K562 (cell line): Measurements from ENCODE around the gene SGPP2. TPM values are rescaled to one million over a fixed set of nuclear protein-coding genes. Genes with fewer than 3 reads are reported as not detected.

Experiments used
- ATAC-seq: fragments of 200-7000 bp; cut with Tn5 transposase; 3 replicates; pipeline ENCODE4 v1.9.1; 2020; ENCODE audit warnings: moderate library complexity
- BruUV-seq: library from RNA; stranded (reverse); fragments of 400-500 nt; replicated peaks from 2 replicates; lab custom pipeline; 2021; lab: Mats Ljungman, UMichigan
- CTCF ChIA-PET: fragments of 300-600 bp; formaldehyde crosslinking; extraction: SDS; loops from one replicate; lab custom pipeline; 2021; ENCODE audit warnings: low intra/inter-chr PET ratio; lab: Yijun Ruan, JAX
- POLR2A ChIA-PET: fragments of 300-600, 350-650 bp; sonication (Branson Sonifier 250); formaldehyde crosslinking; extraction: SDS; loops from one replicate; lab custom pipeline; 2021; ENCODE audit warnings: antibody characterized with exemption, inconsistent platforms; lab: Yijun Ruan, JAX
- DNase-seq, 4 experiments: peaks; one replicate each; pipeline versions ENCODE4 v3.0.0 to v3.0.0-alpha.2; 2011 to 2018; ENCODE audit warnings: low spot score in 3 of 4, mixed read lengths in 3 of 4; ENCODE audit errors: extremely low read depth in 1 of 4
- FAIRE-seq: peaks from 2 replicates; lab custom pipeline; 2011; peaks lifted over from hg19 to GRCh38; lab: Jason Lieb, UNC
- H2AFZ ChIP-seq: 2 replicates; pipeline ENCODE4 v1.6.0; 2011; ENCODE audit warnings: low read depth, low read length, control low read depth, inconsistent platforms
- H3K27ac ChIP-seq: fragments of 200-600 bp; 3 replicates; pipeline ENCODE4 v1.8.0; 2011; ENCODE audit warnings: low read depth, mild to moderate bottlenecking, control low read depth, inconsistent platforms, low read length, moderate library complexity, mixed read lengths; ENCODE audit errors: extremely low read depth
- H3K27me3 ChIP-seq, 2 experiments: fragments of 300-600 bp in 1 of 2; 2 replicates in 1 of 2; 3 replicates in 1 of 2; pipeline versions ENCODE4 v1.6.0 to v1.8.0; 2011; ENCODE audit warnings: inconsistent platforms in 2 of 2, low read length in 2 of 2, mild to moderate bottlenecking in 1 of 2, mixed read lengths in 1 of 2, moderate library complexity in 1 of 2; ENCODE audit not compliant: control insufficient read depth in 2 of 2, insufficient read depth in 2 of 2
- H3K36me3 ChIP-seq: fragments of 300-600 bp; 3 replicates; pipeline ENCODE4 v1.8.0; 2011; ENCODE audit warnings: mild to moderate bottlenecking, low read length, inconsistent platforms; ENCODE audit not compliant: control insufficient read depth, insufficient read depth
- H3K4me1 ChIP-seq, 2 experiments: fragments of 200-600 bp in 1 of 2; replicated peaks in 1 of 2; 2 replicates in 1 of 2; 3 replicates in 1 of 2; pipeline versions ENCODE4 v1.5.1 to v1.8.0; 2011; ENCODE audit warnings: inconsistent platforms in 2 of 2, low read length in 2 of 2, mild to moderate bottlenecking in 1 of 2, mixed read lengths in 1 of 2, moderate library complexity in 1 of 2; ENCODE audit not compliant: control insufficient read depth in 2 of 2, insufficient read depth in 2 of 2
- H3K4me2 ChIP-seq: 2 replicates; pipeline ENCODE4 v1.6.1; 2011; ENCODE audit warnings: low read length, control low read depth, inconsistent platforms, mixed read lengths; ENCODE audit not compliant: insufficient read depth
- H3K4me3 ChIP-seq: fragments of 200-600 bp; sonication (generic), shearing (Covaris generic); 2 replicates; pipeline ENCODE4 v1.5.1; 2016; ENCODE audit warnings: control low read depth, inconsistent platforms
- H3K79me2 ChIP-seq: fragments of 200-600 bp; 3 replicates; pipeline ENCODE4 v1.8.0; 2011; ENCODE audit warnings: low read length, inconsistent platforms; ENCODE audit not compliant: control insufficient read depth, insufficient read depth
- H3K9ac ChIP-seq, 2 experiments: 2 replicates each; pipeline versions ENCODE4 v1.6.0 to v1.6.1; 2011; ENCODE audit warnings: low read depth in 2 of 2, low read length in 2 of 2, control low read depth in 1 of 2, inconsistent platforms in 1 of 2, mild to moderate bottlenecking in 1 of 2, mixed read lengths in 1 of 2; ENCODE audit not compliant: insufficient read depth in 1 of 2
- H3K9me1 ChIP-seq: one replicate; pipeline ENCODE4 v1.6.0; 2011; ENCODE audit warnings: inconsistent platforms, mild to moderate bottlenecking, low read length, moderate library complexity; ENCODE audit not compliant: control insufficient read depth, insufficient read depth
- H3K9me3 ChIP-seq: replicated peaks from 2 replicates; pipeline ENCODE4 v1.5.1; 2011; ENCODE audit warnings: low read depth, low read length, inconsistent platforms; ENCODE audit not compliant: control insufficient read depth, insufficient read depth
- H4K20me1 ChIP-seq: replicated peaks from 2 replicates; pipeline ENCODE4 v1.6.1; 2011; ENCODE audit warnings: low read length, inconsistent platforms, mixed read lengths; ENCODE audit not compliant: control insufficient read depth, insufficient read depth
- CBX3 ChIP-seq, 2 experiments: IDR thresholded peaks; 1 replicate in 1 of 2; 2 replicates in 1 of 2; pipeline ENCODE4 v1.6.1; 2012; ENCODE audit warnings: inconsistent platforms in 2 of 2, low read length in 2 of 2, borderline replicate concordance in 1 of 2, control low read depth in 1 of 2
- FOXP1 ChIP-seq: sonication (generic); formaldehyde crosslinking; IDR thresholded peaks from 2 replicates; pipeline ENCODE4 v1.8.0; 2022; ENCODE audit warnings: mild to moderate bottlenecking, missing genetic modification reagents
- ILK ChIP-seq: fragments of 450-650 bp; IDR thresholded peaks from 2 replicates; pipeline ENCODE4 v1.6.1; 2016; ENCODE audit warnings: missing genetic modification characterization, low read depth, mild to moderate bottlenecking, missing compliant biosample characterization, moderate library complexity, borderline replicate concordance
- NONO ChIP-seq, 2 experiments: fragments of 200-400 bp in 1 of 2; fragments of 450-650 bp in 1 of 2; formaldehyde crosslinking in 1 of 2; IDR thresholded peaks; 2 replicates each; pipeline ENCODE4 v1.6.1; 2017; ENCODE audit warnings: low read depth in 2 of 2, mild to moderate bottlenecking in 2 of 2, moderate library complexity in 2 of 2, low read length in 1 of 2
- NR1H2 ChIP-seq: sonication (generic); formaldehyde crosslinking; IDR thresholded peaks from 2 replicates; pipeline ENCODE4 v1.4.0; 2020; ENCODE audit warnings: mild to moderate bottlenecking, missing genetic modification reagents
- PRDM10 ChIP-seq: fragments of 450-650 bp; IDR thresholded peaks from 2 replicates; pipeline ENCODE4 v1.6.1; 2018; ENCODE audit not compliant: partially characterized antibody
- TCF3 ChIP-seq: sonication (generic); formaldehyde crosslinking; IDR thresholded peaks from 2 replicates; pipeline ENCODE4 v1.4.0; 2020; ENCODE audit warnings: mild to moderate bottlenecking, missing genetic modification reagents
- ZNF12 ChIP-seq: sonication (generic); formaldehyde crosslinking; IDR thresholded peaks from 2 replicates; pipeline ENCODE4 v1.4.0; 2020; ENCODE audit warnings: mild to moderate bottlenecking, missing genetic modification reagents
- ZNF134 ChIP-seq: fragments of 250-450 bp; sonication (Bioruptor Pico); conservative IDR thresholded peaks from 2 replicates; pipeline ENCODE4 v1.4.0; 2020
- ZNF347 ChIP-seq: fragments of 450-650 bp; formaldehyde crosslinking; IDR thresholded peaks from 2 replicates; pipeline ENCODE4 v1.4.0; 2020; ENCODE audit warnings: low read depth, mild to moderate bottlenecking, moderate library complexity
- ZNF445 ChIP-seq: fragments of 250-450 bp; sonication (Bioruptor Pico); IDR thresholded peaks from 2 replicates; pipeline ENCODE4 v1.4.0; 2020; ENCODE audit warnings: low read depth, mild to moderate bottlenecking, moderate library complexity
- ZNF551 ChIP-seq: fragments of 250-450 bp; sonication (Bioruptor Pico); IDR thresholded peaks from 2 replicates; pipeline ENCODE4 v1.5.0; 2021; ENCODE audit warnings: mild to moderate bottlenecking, moderate library complexity
- WGBS: fragments of 100-300 bp; shearing (Covaris generic); methylation state at CpG from one replicate; pipeline ENCODE4 v1.1.6; 2016; ENCODE audit warnings: low coverage, mixed read lengths; ENCODE audit not compliant: insufficient coverage; ENCODE audit errors: missing lambda C conversion rate; 5-methylcytosine and 5-hydroxymethylcytosine counted together
- in situ Hi-C: fragments of 300-500 bp; cut with MboI; formaldehyde crosslinking; loops from 4 replicates; pipeline ENCODE4 v1.15.0; 2018; ENCODE audit warnings: inconsistent platforms, mixed read lengths
- intact Hi-C: fragments of 100-400 bp; cut with micrococcal nuclease; formaldehyde crosslinking; loops from 2 replicates; pipeline ENCODE4 v1.14.2; 2022
- polyA plus RNA-seq, 8 experiments: library from polyadenylated mRNA; depleted of rRNA in 4 of 8; stranded (reverse) in 5 of 8; unstranded in 3 of 8; fragments of >200 nt; fragmentation: Nextera tagmentation in 2 of 8; fragmentation: Illumina TruSeq in 1 of 8; extraction: Ambion mirVana in 2 of 8; extraction: Trizol in 1 of 8; gene quantifications; 2 replicates each; pipeline versions ENCODE4 v1.2.1 to v1.2.3, GENCODE V29; 2011 to 2014; ENCODE audit warnings: inconsistent platforms in 1 of 8, missing spikeins in 1 of 8
- total RNA-seq, 7 experiments: library from RNA; depleted of rRNA in 6 of 7; stranded (reverse); fragments of >200 nt in 6 of 7; fragmentation: Illumina TruSeq in 2 of 7; extraction: Trizol in 2 of 7; gene quantifications; 2 replicates each; pipeline versions ENCODE4 v1.2.1 to v1.2.3, GENCODE V29; 2011 to 2021; ENCODE audit warnings: low replicate concordance in 1 of 7
- TF ChIP-seq, protein P1 (sequence below), 2 experiments: fragments of 150-350 bp in 1 of 2; IDR thresholded peaks; 2 replicates each; pipeline ENCODE4 v1.6.1; 2012 to 2016; ENCODE audit warnings: low read depth in 2 of 2, low read length in 2 of 2, mild to moderate bottlenecking in 1 of 2, moderate library complexity in 1 of 2

Gene SGPP2
- total and polyA plus RNA-seq, 9 of the 15 experiments (the other 6 are each of a cell fraction or from before 2014, with no cell fraction given), result 0.01 to 0.04 TPM; not detected in 7

DNA sequence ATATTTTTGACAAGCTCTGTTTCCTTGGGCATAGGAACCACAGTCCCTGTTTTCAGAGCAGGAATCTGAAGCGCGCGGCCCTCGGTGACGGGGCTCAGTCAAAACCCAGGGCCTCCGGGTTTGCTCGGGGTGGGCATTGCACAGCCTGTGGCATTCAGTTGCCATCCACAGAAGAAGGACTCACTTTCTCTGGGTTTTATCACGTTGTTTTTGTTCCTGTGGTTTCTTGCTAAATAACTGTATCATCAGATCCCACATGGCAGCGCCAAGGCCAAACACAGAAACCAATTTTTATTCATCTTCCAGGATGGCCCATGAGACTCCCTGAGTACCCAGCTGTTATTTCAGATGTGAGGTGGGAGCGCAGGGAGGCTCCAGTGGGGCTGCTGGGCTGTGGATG, 35.6 kb downstream of the SGPP2 start:
- H3K79me2 ChIP-seq, result no peaks in the 10 kb centered on the region
- ATAC-seq (no peak), FAIRE-seq (no peak), DNase-seq (no peak)
- ChIA-PET CTCF (no interaction called here), POLR2A (no interaction called here)
- no peaks in the 10 kb centered on the region for H3K9me3 ChIP-seq
- in situ Hi-C loops (no loop called here), intact Hi-C loops (no loop called here)
- no peak overlapping the region for H2AFZ ChIP-seq
- no peaks in the 10 kb centered on the region for H3K9me1 ChIP-seq
- H3K27me3 ChIP-seq, result 0 out of 5 replicates have a peak, but pooled peaks cover 0 to 5% of the 10 kb centered on the region in 2 experiments
- no peaks in the 10 kb centered on the region for H4K20me1 ChIP-seq
- BruUV-seq, result no TSS peak
- no peak overlapping the region for H3K4me2 ChIP-seq
- no peaks in the 10 kb centered on the region for H3K4me1 ChIP-seq
- H3K27ac ChIP-seq, result no peak overlapping the region
- no peaks in the 10 kb centered on the region for H3K36me3 ChIP-seq
- WGBS, result 0% methylated on average over 7 of the region's 10 CpGs
- no peak overlapping the region for H3K9ac ChIP-seq
- H3K4me3 ChIP-seq, result no peak overlapping the region
- TF ChIP-seq ZNF445 (CRISPR knock-in tag), result no peak
- no peak for TF ChIP-seq ZNF551 (CRISPR knock-in tag)
- TF ChIP-seq TCF3 (CRISPR knock-in tag), result no peak
- TF ChIP-seq ILK (tag), result no peak
- TF ChIP-seq, protein P1, sequence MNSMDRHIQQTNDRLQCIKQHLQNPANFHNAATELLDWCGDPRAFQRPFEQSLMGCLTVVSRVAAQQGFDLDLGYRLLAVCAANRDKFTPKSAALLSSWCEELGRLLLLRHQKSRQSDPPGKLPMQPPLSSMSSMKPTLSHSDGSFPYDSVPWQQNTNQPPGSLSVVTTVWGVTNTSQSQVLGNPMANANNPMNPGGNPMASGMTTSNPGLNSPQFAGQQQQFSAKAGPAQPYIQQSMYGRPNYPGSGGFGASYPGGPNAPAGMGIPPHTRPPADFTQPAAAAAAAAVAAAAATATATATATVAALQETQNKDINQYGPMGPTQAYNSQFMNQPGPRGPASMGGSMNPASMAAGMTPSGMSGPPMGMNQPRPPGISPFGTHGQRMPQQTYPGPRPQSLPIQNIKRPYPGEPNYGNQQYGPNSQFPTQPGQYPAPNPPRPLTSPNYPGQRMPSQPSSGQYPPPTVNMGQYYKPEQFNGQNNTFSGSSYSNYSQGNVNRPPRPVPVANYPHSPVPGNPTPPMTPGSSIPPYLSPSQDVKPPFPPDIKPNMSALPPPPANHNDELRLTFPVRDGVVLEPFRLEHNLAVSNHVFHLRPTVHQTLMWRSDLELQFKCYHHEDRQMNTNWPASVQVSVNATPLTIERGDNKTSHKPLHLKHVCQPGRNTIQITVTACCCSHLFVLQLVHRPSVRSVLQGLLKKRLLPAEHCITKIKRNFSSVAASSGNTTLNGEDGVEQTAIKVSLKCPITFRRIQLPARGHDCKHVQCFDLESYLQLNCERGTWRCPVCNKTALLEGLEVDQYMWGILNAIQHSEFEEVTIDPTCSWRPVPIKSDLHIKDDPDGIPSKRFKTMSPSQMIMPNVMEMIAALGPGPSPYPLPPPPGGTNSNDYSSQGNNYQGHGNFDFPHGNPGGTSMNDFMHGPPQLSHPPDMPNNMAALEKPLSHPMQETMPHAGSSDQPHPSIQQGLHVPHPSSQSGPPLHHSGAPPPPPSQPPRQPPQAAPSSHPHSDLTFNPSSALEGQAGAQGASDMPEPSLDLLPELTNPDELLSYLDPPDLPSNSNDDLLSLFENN (IDR thresholded peaks at IDR 0.05; ENCODE audit: low read depth in 2 of 2, low read length in 2 of 2), result no peak
- TF ChIP-seq CBX3 (IDR thresholded peaks at IDR 0.05; ENCODE audit: borderline replicate concordance in 1 of 2, low read length in 2 of 2), result no peak
- TF ChIP-seq PRDM10, result no peak
- TF ChIP-seq ZNF347 (CRISPR knock-in tag), result no peak
- no peak for TF ChIP-seq ZNF12 (CRISPR knock-in tag)
- no peak for TF ChIP-seq FOXP1 (CRISPR knock-in tag)
- no peak for TF ChIP-seq NR1H2 (CRISPR knock-in tag)
- no peak for TF ChIP-seq ZNF134 (CRISPR knock-in tag)
- TF ChIP-seq NONO (IDR thresholded peaks at IDR 0.05; ENCODE audit: low read depth in 2 of 2, low read length in 1 of 2), result no peak
